Keratinocyte (primary cell): ENCODE measurements around the gene SLC7A5. TPM values are rescaled to one million over a fixed set of nuclear protein-coding genes. Genes with fewer than 3 reads are reported as not detected.

ENCODE experiments used
- DNase-seq: peaks from one replicate; pipeline ENCODE4 v3.0.0-alpha.2; 2011; ENCODE audit warnings: low read depth, missing footprints, low spot score
- FAIRE-seq: peaks from 2 replicates; lab custom pipeline; 2011; peaks lifted over from hg19 to GRCh38; lab: Jason Lieb, UNC
- H2AFZ ChIP-seq: 2 replicates; pipeline ENCODE4 v1.6.0; 2012; ENCODE audit warnings: low read length, control low read depth, inconsistent platforms; ENCODE audit not compliant: control insufficient read depth
- H3K27ac ChIP-seq: 2 replicates; pipeline ENCODE4 v1.5.1; 2011; ENCODE audit warnings: low read length; ENCODE audit not compliant: control insufficient read depth, insufficient read depth
- H3K27me3 ChIP-seq: 3 replicates; pipeline ENCODE4 v1.6.0; 2011; ENCODE audit warnings: low read length; ENCODE audit not compliant: control insufficient read depth, insufficient read depth; ENCODE audit errors: extremely low read depth
- H3K36me3 ChIP-seq, 2 experiments: 2 replicates in 1 of 2; 3 replicates in 1 of 2; pipeline ENCODE4 v1.5.1; 2011; ENCODE audit warnings: low read length in 2 of 2, mild to moderate bottlenecking in 1 of 2; ENCODE audit not compliant: control insufficient read depth in 2 of 2, insufficient read depth in 2 of 2; ENCODE audit errors: extremely low read depth in 1 of 2
- H3K4me1 ChIP-seq: 3 replicates; pipeline ENCODE4 v1.5.1; 2011; ENCODE audit warnings: low read length; ENCODE audit not compliant: control insufficient read depth, insufficient read depth; ENCODE audit errors: extremely low read depth
- H3K4me2 ChIP-seq: 3 replicates; pipeline ENCODE4 v1.6.0; 2011; ENCODE audit warnings: low read depth, low read length; ENCODE audit not compliant: control insufficient read depth, insufficient read depth; ENCODE audit errors: extremely low read depth
- H3K4me3 ChIP-seq, 3 experiments: fragments of 200-600 bp in 1 of 3; sonication (generic) in 1 of 3; 2 replicates in 2 of 3; 3 replicates in 1 of 3; pipeline ENCODE4 v1.5.1; 2011 to 2016; ENCODE audit warnings: low read length in 3 of 3, mild to moderate bottlenecking in 3 of 3, control low read depth in 2 of 3, inconsistent platforms in 1 of 3, low read depth in 1 of 3, mixed read lengths in 1 of 3, mixed run types in 1 of 3, moderate library complexity in 1 of 3; ENCODE audit not compliant: control insufficient read depth in 2 of 3, insufficient read depth in 2 of 3; ENCODE audit errors: extremely low read depth in 1 of 3
- H3K79me2 ChIP-seq: 2 replicates; pipeline ENCODE4 v1.6.0; 2012; ENCODE audit warnings: low read length; ENCODE audit not compliant: control insufficient read depth, insufficient read depth
- H3K9ac ChIP-seq: 3 replicates; pipeline ENCODE4 v1.6.0; 2011; ENCODE audit warnings: low read length; ENCODE audit not compliant: control insufficient read depth, insufficient read depth; ENCODE audit errors: extremely low read depth
- H3K9me1 ChIP-seq: 3 replicates; pipeline ENCODE4 v1.6.0; 2011; ENCODE audit warnings: low read length; ENCODE audit not compliant: control insufficient read depth, insufficient read depth; ENCODE audit errors: extremely low read depth
- H3K9me3 ChIP-seq: 2 replicates; pipeline ENCODE4 v1.5.1; 2012; ENCODE audit warnings: low read depth, low read length; ENCODE audit not compliant: control insufficient read depth
- H4K20me1 ChIP-seq: 3 replicates; pipeline ENCODE4 v1.6.0; 2011; ENCODE audit warnings: low read length; ENCODE audit not compliant: control insufficient read depth, insufficient read depth; ENCODE audit errors: extremely low read depth
- EZH2 ChIP-seq: IDR thresholded peaks from one replicate; pipeline ENCODE4 v1.6.1; 2012; ENCODE audit warnings: inconsistent platforms, mild to moderate bottlenecking, low read length, moderate library complexity
- dilution Hi-C: fragments of 300-500 bp; cut with MboI; formaldehyde crosslinking; loops from one replicate; pipeline ENCODE4 v1.7.0; 2020; ENCODE audit warnings: low sequenced_read_pairs; ENCODE audit not compliant: extremely low pct_ligation_motif_present
- polyA plus RNA-seq, 5 experiments: library from polyadenylated mRNA; depleted of rRNA in 3 of 5; stranded (reverse) in 3 of 5; stranded (forward) in 1 of 5; unstranded in 1 of 5; fragments of >200 nt; gene quantifications; 1 replicate in 1 of 5; 2 replicates in 3 of 5; 3 replicates in 1 of 5; pipeline versions ENCODE4 v1.2.1 to v1.2.3, GENCODE V29; 2011 to 2012; ENCODE audit warnings: missing spikeins in 2 of 5, low read depth in 1 of 5, low replicate concordance in 1 of 5
- TF ChIP-seq, protein P1 (sequence below), 3 experiments: IDR thresholded peaks in 1 of 3; conservative IDR thresholded peaks in 1 of 3; optimal IDR thresholded peaks in 1 of 3; 2 replicates in 2 of 3; 3 replicates in 1 of 3; pipeline versions ENCODE3 to v1.5.1; 2011; ENCODE audit warnings: low read length in 3 of 3, mild to moderate bottlenecking in 3 of 3, moderate library complexity in 2 of 3, control low read depth in 1 of 3, inconsistent platforms in 1 of 3; ENCODE audit not compliant: insufficient read depth in 2 of 3; ENCODE audit errors: extremely low read depth in 1 of 3

SLC7A5 gene
- polyA plus RNA-seq, 1 donor (not counting 4 experiments of a cell fraction or from before 2014, with no cell fraction given): 114 TPM

DNA sequence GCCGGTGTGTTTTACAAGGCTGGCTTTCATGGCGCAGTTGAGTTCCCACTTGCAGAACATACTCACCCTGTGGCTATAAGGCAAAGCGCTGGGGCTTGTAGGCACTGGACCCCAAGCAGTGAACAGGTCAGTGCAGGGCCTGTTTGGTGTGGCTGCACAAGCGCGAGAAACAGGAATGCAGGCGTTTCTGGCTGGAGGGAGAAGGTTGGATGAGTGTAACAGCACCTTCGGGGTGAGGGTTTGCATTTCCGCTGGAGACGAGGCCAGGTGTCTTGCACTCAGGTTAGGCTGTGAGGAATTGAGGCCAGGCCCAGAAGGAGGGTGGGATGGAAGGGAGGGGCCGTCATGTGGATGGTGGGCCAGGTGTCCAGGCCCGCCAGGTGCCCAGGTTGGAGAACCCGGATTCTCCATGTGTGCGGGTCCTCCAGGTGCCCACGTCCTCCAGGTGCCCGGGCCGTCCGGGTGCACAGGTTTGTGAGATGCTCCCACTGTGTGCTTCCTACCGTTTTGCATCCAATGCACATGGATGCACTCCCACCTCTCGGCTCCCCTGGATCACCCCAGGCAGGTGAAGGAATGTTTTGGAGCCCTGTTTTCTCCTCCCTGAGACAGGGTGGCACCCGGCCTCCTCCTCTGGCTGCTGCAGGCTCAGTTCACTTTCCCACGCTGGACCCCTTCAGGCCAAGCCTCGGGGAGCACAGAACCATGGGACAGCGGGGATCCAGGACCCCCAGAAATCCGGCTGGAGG lies 46.0 kb downstream of the SLC7A5 start:
- dilution Hi-C loops: no loop called here
- no peaks in the 10 kb centered on the region for H3K27me3 ChIP-seq
- H3K4me3 ChIP-seq: no peak overlapping the region
- H3K79me2 ChIP-seq: no peaks in the 10 kb centered on the region
- peak overlapping the region; percentile 58 for H3K4me2 ChIP-seq
- H2AFZ ChIP-seq: no peak overlapping the region
- peak overlapping the region; percentile 90 for H3K27ac ChIP-seq
- H3K9me3 ChIP-seq: peaks cover 4% of the 10 kb centered on the region
- H4K20me1 ChIP-seq: no peaks in the 10 kb centered on the region
- no peaks in the 10 kb centered on the region for H3K9me1 ChIP-seq
- H3K9ac ChIP-seq: peak overlapping the region; percentile 75
- TF ChIP-seq, protein P1, sequence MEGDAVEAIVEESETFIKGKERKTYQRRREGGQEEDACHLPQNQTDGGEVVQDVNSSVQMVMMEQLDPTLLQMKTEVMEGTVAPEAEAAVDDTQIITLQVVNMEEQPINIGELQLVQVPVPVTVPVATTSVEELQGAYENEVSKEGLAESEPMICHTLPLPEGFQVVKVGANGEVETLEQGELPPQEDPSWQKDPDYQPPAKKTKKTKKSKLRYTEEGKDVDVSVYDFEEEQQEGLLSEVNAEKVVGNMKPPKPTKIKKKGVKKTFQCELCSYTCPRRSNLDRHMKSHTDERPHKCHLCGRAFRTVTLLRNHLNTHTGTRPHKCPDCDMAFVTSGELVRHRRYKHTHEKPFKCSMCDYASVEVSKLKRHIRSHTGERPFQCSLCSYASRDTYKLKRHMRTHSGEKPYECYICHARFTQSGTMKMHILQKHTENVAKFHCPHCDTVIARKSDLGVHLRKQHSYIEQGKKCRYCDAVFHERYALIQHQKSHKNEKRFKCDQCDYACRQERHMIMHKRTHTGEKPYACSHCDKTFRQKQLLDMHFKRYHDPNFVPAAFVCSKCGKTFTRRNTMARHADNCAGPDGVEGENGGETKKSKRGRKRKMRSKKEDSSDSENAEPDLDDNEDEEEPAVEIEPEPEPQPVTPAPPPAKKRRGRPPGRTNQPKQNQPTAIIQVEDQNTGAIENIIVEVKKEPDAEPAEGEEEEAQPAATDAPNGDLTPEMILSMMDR (optimal IDR thresholded peaks at IDR 0.05 in 1 of 3, IDR thresholded peaks at IDR 0.05 in 1 of 3, conservative IDR thresholded peaks at IDR 0.05 in 1 of 3; ENCODE audit: extremely low read depth in 1 of 3, insufficient read depth in 2 of 3, low read length in 3 of 3): peak in 1 of 3 experiments; percentile 8
- no peak for TF ChIP-seq EZH2
- peak; percentile 95 for FAIRE-seq
- H3K36me3 ChIP-seq: no peaks in the 10 kb centered on the region
- peak; percentile 89 for DNase-seq
- H3K4me1 ChIP-seq: peaks cover 39% of the 10 kb centered on the region

DNA sequence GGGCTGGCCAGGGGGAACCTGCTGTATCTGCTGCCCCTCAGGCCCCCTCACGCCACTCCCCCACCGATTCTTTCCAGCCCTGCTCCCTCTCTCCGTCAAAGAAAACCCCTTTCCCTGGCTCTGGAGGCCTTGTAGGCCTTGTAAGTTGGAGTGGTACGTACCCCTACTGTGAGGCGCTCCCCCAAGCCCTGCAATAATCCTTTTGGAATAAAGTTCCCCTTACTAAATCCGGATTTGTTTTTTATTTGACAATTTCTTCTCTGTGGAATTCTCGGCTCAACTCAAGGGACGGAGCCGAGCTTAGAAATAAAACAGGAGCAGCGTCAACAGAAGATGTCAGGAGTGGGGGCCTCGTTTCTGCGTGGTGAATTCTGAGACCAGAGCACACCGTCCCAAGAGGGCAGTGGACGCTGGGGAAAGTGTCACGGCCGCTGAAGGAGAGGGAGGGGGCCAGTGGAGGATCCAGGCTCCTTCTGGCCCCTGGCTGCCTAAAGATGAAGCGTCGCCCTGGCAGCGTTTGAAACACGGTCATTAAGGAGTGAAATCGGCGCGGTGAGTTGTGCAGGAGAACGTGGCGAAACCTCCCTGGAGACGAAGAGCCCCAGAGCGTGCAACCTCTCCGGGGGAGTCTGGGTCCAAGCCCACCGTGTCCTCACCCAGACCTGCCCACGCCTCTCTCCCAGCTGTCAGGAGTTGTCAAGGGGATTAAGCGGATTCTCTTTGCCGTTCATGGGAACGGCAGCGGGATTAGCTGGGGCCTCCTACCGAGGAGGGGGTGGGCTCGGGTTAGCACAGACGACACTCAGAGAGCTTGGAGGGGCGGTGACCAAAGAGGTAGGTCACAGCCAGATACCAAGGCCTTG lies 47.0 kb downstream of the SLC7A5 start:
- peaks cover 8% of the 10 kb centered on the region for H3K9me3 ChIP-seq
- no peaks in the 10 kb centered on the region for H3K27me3 ChIP-seq
- H3K4me3 ChIP-seq: peak overlapping the region in 1 of 3 experiments; percentile 31
- H3K36me3 ChIP-seq: no peaks in the 10 kb centered on the region
- H3K4me2 ChIP-seq: peak overlapping the region; percentile 58
- H3K9me1 ChIP-seq: no peaks in the 10 kb centered on the region
- H3K79me2 ChIP-seq: no peaks in the 10 kb centered on the region
- TF ChIP-seq, protein P1 (optimal IDR thresholded peaks at IDR 0.05 in 1 of 3, IDR thresholded peaks at IDR 0.05 in 1 of 3, conservative IDR thresholded peaks at IDR 0.05 in 1 of 3; ENCODE audit: extremely low read depth in 1 of 3, insufficient read depth in 2 of 3, low read length in 3 of 3): no peak
- no peak for TF ChIP-seq EZH2
- H3K9ac ChIP-seq: peak overlapping the region; percentile 75
- H3K27ac ChIP-seq: peak overlapping the region; percentile 90
- no peak for DNase-seq
- H4K20me1 ChIP-seq: no peaks in the 10 kb centered on the region
- FAIRE-seq: no peak
- H2AFZ ChIP-seq: no peak overlapping the region
- dilution Hi-C loops: no loop called here
- H3K4me1 ChIP-seq: peaks cover 35% of the 10 kb centered on the region
